ENCODE measurements around the gene SSH2.

DNA sequence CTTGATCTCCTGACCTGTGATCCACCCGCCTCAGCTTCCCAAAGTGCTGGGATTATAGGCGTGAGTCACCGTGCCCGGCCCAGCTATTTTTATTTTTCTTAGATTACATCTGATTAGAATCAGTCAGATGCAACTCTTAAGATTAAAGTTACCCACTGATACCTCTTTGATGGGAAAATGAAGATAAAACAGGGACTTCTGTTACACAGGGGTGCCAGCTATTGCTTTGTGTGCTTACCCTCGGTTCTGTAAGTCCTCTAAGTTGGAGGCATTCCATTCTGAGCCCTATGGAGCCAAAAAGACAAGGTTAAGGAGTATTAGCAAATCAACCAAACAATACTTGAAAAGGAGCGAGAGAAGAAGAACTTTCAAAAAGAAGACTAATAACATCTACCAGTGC lies 274.7 kb downstream of the SSH2 start:
- TF ChIP-seq POLR2A (IDR thresholded peaks at IDR 0.05) (no peak), POLR2AphosphoS5 (IDR thresholded peaks at IDR 0.05) (no peak), EP300 (IDR thresholded peaks at IDR 0.05) (no peak)
- TF ChIP-seq, protein P1, sequence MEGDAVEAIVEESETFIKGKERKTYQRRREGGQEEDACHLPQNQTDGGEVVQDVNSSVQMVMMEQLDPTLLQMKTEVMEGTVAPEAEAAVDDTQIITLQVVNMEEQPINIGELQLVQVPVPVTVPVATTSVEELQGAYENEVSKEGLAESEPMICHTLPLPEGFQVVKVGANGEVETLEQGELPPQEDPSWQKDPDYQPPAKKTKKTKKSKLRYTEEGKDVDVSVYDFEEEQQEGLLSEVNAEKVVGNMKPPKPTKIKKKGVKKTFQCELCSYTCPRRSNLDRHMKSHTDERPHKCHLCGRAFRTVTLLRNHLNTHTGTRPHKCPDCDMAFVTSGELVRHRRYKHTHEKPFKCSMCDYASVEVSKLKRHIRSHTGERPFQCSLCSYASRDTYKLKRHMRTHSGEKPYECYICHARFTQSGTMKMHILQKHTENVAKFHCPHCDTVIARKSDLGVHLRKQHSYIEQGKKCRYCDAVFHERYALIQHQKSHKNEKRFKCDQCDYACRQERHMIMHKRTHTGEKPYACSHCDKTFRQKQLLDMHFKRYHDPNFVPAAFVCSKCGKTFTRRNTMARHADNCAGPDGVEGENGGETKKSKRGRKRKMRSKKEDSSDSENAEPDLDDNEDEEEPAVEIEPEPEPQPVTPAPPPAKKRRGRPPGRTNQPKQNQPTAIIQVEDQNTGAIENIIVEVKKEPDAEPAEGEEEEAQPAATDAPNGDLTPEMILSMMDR (IDR thresholded peaks at IDR 0.05), result no peak
